HEK293T (cell line): ENCODE results near the gene TCF7.

Experiments used
- BHLHE40 ChIP-seq: fragments of 450-650 bp; IDR thresholded peaks from 2 replicates; pipeline ENCODE4 v1.6.1; 2016; ENCODE audit warnings: mild to moderate bottlenecking, moderate library complexity, borderline replicate concordance
- CTBP1 ChIP-seq: fragments of 450-650 bp; IDR thresholded peaks from 2 replicates; pipeline ENCODE4 v1.6.1; 2016; ENCODE audit warnings: borderline replicate concordance
- ELF4 ChIP-seq: fragments of 450-650 bp; IDR thresholded peaks from 2 replicates; pipeline ENCODE4 v1.6.1; 2017; ENCODE audit warnings: antibody characterized with exemption
- FOXA1 ChIP-seq: fragments of 450-650 bp; IDR thresholded peaks from 2 replicates; pipeline ENCODE4 v1.6.1; 2016; ENCODE audit warnings: mild to moderate bottlenecking
- HDGF ChIP-seq: fragments of 450-650 bp; IDR thresholded peaks from 2 replicates; pipeline ENCODE4 v1.6.1; 2017; ENCODE audit warnings: antibody characterized with exemption, borderline replicate concordance
- SUZ12 ChIP-seq: fragments of 450-650 bp; IDR thresholded peaks from 2 replicates; pipeline ENCODE4 v1.6.1; 2016; ENCODE audit warnings: mild to moderate bottlenecking
- TARDBP ChIP-seq: fragments of 450-650 bp; IDR thresholded peaks from 2 replicates; pipeline ENCODE4 v1.6.1; 2016

DNA sequence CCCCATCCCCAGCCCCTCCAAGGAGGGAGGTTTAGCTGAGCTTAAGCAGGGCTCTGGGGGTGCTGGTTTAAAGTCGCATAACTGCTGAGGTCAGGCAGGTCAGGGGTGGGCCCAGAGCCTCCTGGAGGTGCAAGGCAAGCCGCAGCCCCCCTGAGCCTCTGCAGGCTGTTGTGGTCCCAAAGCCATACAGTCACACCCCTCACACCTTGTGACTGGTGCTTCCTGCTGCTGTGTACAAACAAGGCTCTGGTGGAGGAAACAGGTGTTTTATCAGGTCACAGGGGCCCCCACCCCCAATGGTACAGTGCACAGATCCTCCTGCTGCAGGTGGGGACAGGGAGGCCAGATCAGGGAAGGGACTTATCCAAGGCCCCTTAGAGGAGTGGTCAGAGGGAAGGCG lies 8.0 kb downstream of the TCF7 start:
- TF ChIP-seq SUZ12 = no peak
- TF ChIP-seq BHLHE40 = no peak
- TF ChIP-seq TARDBP = no peak
- TF ChIP-seq FOXA1 = no peak
- TF ChIP-seq ELF4 = no peak
- no peak for TF ChIP-seq HDGF
- TF ChIP-seq CTBP1 = no peak
